GM12801 (cell line): ENCODE results near the gene SRSF7.

Experiments used
- TF ChIP-seq, protein P1 (sequence below): IDR thresholded peaks from one replicate; pipeline ENCODE4 v1.5.1; 2011; ENCODE audit warnings: control low read depth; ENCODE audit not compliant: insufficient read length; ENCODE audit errors: extremely low read depth

SRSF7 gene

GRCh38 chr2:38750011-38750890 lies 910 bp downstream of the SRSF7 start:
- TF ChIP-seq, protein P1, sequence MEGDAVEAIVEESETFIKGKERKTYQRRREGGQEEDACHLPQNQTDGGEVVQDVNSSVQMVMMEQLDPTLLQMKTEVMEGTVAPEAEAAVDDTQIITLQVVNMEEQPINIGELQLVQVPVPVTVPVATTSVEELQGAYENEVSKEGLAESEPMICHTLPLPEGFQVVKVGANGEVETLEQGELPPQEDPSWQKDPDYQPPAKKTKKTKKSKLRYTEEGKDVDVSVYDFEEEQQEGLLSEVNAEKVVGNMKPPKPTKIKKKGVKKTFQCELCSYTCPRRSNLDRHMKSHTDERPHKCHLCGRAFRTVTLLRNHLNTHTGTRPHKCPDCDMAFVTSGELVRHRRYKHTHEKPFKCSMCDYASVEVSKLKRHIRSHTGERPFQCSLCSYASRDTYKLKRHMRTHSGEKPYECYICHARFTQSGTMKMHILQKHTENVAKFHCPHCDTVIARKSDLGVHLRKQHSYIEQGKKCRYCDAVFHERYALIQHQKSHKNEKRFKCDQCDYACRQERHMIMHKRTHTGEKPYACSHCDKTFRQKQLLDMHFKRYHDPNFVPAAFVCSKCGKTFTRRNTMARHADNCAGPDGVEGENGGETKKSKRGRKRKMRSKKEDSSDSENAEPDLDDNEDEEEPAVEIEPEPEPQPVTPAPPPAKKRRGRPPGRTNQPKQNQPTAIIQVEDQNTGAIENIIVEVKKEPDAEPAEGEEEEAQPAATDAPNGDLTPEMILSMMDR, result no peak

GRCh38 chr2:38748943-38749804 lies 2.0 kb downstream of the SRSF7 start:
- TF ChIP-seq, protein P1, result no peak

- TF ChIP-seq, protein P1, result no peak
These were observed 2.8 kb downstream of the SRSF7 start for GRCh38 chr2:38748391-38748790.

DNA sequence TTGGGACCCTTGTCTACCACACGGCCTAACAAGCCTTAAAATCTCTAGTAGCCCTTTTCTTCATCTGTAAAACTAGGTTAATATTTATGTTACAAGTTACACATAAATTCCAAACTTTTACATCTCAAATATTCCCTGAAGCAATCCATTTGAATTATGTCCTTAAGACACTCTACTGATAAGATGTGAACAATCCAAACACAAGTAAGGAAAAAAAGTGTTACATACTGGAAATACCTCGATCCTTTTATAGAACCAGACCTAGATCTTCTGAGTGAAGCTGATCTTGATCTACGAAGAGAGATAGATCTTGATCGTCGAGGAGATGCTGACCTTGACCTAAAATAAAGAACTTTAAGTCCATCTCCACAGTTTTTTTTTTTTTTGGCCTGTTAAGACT lies 3.3 kb downstream of the SRSF7 start:
- TF ChIP-seq, protein P1, result no peak

DNA sequence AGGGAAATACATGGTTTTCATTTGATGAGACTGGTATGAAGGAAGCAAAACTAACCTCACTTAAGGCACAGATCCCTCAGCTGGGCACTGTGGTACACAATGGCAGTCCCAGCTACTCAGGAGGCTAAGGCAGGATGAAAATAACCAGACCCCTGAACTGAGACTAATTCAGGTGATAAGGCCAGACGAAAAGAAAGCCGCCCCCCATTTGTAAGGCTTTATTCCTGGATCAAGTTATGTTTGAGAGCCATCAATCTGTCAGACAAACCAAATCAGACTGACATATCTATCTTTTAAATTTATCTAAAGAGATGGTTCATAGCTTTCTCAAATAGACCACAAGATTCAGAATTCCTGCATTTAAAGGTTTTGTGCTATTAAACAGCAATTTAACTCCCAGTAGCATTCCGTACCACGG lies 4.1 kb downstream of the SRSF7 start:
- TF ChIP-seq, protein P1, result no peak

DNA sequence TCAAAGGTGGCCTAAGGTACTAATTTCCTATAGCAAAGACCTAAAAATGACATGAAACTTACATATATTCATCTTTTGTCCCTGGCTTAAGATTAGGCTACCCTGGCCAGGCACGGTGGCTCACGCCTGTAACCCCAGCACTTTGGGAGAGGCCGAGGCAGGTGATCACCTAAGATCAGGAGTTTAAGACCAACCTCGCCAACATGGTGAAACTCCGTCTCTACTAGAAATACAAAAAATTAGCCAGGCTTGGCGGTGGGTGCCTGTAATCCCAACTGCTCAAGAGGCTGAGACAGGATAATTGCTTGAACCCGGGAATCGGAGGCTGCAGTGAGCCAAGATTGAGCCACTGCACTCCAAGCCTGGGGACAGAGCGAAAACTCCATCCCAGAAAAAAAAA lies 5.9 kb downstream of the SRSF7 start:
- TF ChIP-seq, protein P1, result no peak

DNA sequence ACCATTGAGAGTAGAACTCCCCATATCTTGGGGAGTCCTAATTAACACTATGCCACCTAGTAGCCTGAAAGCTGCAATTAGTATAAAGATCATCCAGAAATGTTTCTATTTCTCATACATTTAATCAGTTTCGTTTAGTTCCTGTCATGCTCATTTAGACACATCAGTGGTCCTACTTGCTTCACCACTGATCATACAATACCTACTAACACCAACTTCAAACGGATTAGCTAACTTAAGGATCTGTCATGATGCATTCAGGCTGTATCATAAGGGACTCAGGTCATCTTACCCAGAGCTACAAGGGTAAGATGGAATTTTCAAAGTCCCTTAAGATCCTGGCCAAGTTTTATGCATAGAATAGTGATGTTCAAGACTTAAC lies 6.8 kb downstream of the SRSF7 start:
- TF ChIP-seq, protein P1, result no peak
